ENCODE measurements around the gene DNASE1. TPM values are rescaled to one million over a fixed set of nuclear protein-coding genes. Genes with fewer than 3 reads are reported as not detected.

Gene DNASE1
- total RNA-seq, 1 donor from 2014 or later = 12.2 TPM

- no peak overlapping the region for H3K4me3 ChIP-seq (ENCODE audit: low read depth, low read length)
- TF ChIP-seq CTCF (conservative IDR thresholded peaks at IDR 0.05; ENCODE audit: low read depth, low read length) = no peak
- no peak for DNase-seq (ENCODE audit: low read depth)
Observed at GRCh38 chr16:3669082-3669481, 14.6 kb downstream of the DNASE1 start.

DNA sequence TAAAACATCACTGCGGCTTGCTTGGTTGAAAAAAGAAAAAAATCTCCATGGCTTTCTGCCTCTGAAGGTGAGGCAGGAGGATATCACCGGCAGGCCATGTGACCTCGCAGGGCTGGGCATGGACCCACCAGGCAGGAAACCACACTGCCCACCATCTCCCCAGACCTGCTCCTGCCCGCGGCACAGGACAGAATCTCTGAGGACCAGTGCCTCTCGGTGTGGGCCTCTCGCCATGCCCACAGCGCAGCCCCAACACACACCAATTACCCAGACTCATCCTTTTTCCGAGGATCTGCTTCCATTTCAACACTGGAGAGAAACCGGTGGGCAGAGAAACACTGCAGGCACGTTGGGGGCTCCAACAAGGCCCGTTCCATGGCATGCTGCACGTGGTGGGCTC is 16.2 kb downstream of the DNASE1 start:
- no peak overlapping the region for H3K4me3 ChIP-seq (ENCODE audit: low read depth, low read length)
- no peak for TF ChIP-seq CTCF (conservative IDR thresholded peaks at IDR 0.05; ENCODE audit: low read depth, low read length)
- DNase-seq (ENCODE audit: low read depth) = no peak

DNA sequence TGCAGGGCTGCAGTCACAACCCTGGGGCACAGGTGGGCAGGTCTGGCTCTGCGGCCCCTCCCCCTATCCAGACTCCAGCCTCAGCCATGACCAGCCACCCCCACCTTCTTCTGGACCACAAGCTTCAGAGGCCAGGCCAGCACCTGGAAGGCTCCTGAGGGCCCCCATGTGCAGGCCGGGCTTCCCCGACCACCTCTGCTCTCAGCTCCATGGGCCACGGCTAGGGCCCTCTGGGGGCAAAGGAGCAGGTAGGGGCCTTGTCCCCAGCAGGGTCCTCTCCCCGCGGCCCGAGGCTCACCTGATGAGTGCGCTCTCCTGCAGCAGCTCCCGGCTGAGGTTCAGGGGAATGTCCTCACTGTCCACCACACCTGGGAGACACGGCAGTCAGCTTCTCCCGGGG is 16.9 kb downstream of the DNASE1 start:
- no peak overlapping the region for H3K4me3 ChIP-seq (ENCODE audit: low read depth, low read length)
- DNase-seq (ENCODE audit: low read depth) = no peak
- TF ChIP-seq CTCF (conservative IDR thresholded peaks at IDR 0.05; ENCODE audit: low read depth, low read length) = no peak

DNA sequence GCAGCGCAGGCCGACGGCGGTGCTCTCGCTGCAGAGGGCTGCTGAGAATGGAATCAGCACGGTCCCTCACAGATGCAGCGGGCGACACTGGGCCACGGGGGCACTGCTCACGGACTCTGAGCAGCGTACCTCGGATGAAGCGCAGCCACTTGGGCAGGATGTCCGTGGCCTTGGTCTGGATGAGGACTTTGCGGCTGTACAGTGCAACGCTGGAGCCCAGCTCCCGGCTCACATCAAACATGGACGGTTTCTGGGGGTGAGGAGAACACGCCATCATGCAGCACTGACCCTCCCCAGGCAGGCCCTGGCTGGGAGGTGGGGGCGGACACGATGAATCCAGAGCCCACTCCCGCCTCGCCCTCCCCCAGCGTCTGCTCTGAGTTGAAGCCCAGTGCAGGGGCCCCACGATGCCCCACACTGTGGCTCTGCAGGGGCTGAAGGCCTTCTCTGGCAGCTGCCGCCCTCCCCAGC is 18.1 kb downstream of the DNASE1 start:
- TF ChIP-seq CTCF (conservative IDR thresholded peaks at IDR 0.05; ENCODE audit: low read depth, low read length) = no peak
- no peak overlapping the region for H3K4me3 ChIP-seq (ENCODE audit: low read depth, low read length)
- no peak for DNase-seq (ENCODE audit: low read depth)

DNA sequence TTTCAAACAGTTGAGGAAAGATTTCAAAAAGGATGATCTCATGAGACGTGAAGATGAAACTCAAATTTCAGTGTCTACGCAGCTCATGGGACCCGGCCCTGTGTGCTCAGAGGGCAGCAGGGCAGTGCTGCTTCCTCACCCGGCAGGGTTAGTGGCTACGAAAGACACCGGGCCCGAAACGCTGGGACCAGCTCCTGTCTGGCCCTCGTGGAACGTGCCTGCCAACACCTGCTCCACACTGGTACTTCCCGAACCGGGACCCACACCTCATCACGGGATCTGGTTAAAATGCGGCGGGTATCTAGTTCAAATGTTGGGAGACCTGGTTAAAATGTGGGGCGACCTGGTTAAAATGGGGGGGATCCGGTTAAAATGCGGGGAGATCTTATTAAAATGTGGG is 18.7 kb downstream of the DNASE1 start:
- H3K4me3 ChIP-seq (ENCODE audit: low read depth, low read length) = no peak overlapping the region
- TF ChIP-seq CTCF (conservative IDR thresholded peaks at IDR 0.05; ENCODE audit: low read depth, low read length) = no peak
- no peak for DNase-seq (ENCODE audit: low read depth)

- DNase-seq (ENCODE audit: low read depth) = no peak
- H3K4me3 ChIP-seq (ENCODE audit: low read depth, low read length) = no peak overlapping the region
- no peak for TF ChIP-seq CTCF (conservative IDR thresholded peaks at IDR 0.05; ENCODE audit: low read depth, low read length)
Observed at GRCh38 chr16:3673676-3674377, 19.3 kb downstream of the DNASE1 start.

Measured in epithelial cell of proximal tubule (primary cell).